Epidermal melanocyte (primary cell): ENCODE data around the gene ALDH1L1.

ENCODE experiments used
- DNase-seq: peaks from one replicate; pipeline ENCODE4 v3.0.0; 2011; ENCODE audit warnings: low spot score; ENCODE audit not compliant: insufficient read length

ALDH1L1 gene

DNA sequence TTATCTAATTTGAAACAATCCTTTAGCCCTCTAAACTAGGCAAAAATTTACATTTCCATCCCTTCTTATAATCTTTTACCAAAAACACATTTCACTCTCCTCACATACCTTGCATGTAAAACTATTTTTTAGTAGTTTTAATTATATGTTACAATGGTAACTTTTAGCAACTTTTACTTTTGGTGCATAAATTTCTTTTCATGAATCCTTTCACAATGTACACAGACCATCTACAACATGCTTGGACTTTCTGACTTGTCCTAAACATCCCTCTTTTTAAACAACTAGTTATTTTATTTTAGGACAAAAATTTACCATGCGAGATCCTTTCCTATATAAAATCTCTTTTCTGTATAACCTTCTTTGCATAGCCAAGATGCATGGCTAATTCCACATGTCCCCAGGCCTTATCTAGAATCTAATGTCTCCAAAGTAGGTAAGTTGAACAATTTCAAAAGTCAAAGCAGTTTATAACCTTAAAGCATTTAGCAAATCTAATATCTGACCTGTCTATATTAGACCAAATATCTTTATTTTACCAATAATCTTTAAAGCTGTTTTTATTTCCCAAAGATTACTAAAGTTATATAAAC lies 14.4 kb upstream of the ALDH1L1 start:
- DNase-seq: no peak

DNA sequence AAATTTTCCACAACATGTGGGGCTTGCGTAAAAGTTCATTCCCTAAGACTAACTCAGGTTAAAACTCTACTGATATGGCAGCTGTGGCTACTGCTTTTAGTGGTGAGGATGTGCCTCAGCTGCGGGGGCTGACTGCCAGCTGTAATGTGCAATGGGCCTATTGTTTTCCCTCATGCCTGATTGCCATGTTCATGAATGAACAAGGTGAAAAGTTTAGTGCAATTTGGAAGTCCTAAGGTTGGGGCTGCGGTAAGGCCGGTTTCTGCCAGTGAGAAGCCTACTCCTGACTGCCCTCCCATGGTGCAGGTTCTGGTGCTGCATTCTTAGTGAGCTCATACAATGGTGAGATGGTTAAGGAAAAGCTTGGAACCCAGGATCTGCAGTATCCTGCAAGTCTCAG lies 10.9 kb upstream of the ALDH1L1 start:
- DNase-seq: no peak

DNA sequence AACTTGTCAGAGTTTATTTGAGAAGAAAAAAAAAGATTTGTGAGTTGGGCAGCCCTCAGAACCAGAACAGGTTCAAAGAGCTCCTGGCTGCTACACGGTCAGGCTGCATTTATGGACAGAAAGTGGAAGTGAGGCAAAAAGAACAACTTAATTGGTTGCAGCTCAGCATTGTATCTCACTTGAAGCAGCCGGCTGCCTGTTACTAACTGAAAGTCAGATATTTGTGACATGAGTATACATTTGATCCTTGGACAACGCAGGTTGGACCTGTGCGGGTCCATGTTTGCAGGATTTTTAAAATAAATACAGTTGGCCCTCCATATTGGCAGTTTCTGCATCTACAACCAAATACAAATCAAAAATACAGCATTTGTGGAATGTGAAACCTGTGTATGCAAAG lies 7.5 kb upstream of the ALDH1L1 start:
- no peak for DNase-seq

DNA sequence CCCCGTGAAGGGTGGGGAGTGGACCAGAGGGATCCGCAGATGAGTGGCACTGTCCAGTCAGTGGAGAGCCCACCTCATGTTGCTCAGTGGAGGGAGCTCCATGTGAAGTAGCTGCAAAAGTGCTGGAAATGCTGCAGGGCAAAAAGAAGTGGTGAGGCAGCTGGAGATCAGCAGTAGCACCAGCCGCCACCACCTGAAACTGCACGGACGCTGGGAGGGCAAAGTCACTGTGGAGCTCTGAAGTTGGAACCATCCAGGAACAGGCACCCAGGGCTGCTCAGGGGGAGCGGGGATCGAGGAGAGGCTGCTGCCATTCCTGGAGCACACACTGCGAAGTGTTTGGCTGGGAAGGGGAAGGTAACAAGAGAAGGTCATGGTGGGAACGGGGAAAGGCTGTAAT lies 6.4 kb upstream of the ALDH1L1 start:
- DNase-seq: no peak

DNA sequence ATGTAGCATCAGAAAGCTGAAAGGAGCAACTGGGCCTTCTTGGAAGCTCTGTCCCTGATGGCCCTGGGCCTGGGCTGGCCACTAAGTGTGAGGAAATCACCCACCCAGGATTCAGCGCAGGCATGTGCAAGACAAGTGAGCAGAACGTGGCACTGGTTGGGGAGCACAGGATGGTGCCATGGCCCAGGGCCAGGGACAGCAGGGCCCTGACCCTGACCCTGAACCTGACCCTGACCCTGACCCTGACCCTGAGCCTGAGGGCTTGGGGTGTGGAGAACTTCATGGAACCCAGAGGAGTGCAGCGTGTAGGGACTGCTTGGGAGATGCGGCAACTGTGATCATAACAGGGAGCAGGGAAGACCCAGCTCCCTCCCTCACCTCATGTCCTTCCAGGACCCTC lies 5.9 kb upstream of the ALDH1L1 start:
- DNase-seq: no peak

DNA sequence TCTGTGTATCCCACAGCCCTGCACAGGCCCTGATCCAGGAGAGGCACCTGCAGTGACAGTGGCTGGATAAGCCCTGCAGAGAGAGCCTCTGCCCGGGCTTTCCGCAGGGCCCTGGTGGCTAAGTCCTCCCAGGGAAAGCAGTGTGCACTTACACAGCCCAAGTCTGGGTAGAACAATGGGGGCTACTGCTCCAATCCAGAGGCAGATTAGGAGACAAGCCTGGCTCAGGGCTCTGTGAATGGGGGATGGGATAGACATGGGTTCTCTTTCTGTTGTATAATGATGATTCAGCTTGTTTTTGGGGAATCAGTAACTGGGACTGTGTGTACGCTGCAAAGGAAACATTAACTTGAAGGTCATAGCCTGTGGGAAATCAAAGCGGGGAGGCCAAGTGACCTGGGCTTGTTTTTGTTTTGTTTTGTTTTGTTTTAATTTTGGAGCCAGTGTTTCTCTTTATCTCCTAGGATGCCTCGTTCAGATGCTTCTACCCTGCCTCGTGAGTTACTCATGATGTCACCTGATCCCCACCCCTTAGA lies 4.1 kb upstream of the ALDH1L1 start:
- DNase-seq: no peak

DNA sequence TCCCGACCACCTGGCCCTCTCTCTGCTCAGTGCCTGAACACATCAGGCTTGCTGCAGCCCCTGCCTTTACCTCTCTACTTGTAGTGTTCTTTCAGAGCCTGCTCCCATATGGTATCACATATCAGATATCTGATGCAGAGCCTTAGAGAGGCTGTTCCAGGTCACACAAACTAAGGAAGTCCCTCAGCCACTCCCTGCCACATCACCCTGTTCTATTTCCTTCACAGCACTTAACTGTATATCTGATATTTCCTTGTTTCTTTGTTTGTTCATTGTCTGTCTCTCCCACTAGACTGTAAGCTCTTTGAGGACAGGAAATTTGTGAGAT lies 976 bp upstream of the ALDH1L1 start:
- DNase-seq: no peak

DNA sequence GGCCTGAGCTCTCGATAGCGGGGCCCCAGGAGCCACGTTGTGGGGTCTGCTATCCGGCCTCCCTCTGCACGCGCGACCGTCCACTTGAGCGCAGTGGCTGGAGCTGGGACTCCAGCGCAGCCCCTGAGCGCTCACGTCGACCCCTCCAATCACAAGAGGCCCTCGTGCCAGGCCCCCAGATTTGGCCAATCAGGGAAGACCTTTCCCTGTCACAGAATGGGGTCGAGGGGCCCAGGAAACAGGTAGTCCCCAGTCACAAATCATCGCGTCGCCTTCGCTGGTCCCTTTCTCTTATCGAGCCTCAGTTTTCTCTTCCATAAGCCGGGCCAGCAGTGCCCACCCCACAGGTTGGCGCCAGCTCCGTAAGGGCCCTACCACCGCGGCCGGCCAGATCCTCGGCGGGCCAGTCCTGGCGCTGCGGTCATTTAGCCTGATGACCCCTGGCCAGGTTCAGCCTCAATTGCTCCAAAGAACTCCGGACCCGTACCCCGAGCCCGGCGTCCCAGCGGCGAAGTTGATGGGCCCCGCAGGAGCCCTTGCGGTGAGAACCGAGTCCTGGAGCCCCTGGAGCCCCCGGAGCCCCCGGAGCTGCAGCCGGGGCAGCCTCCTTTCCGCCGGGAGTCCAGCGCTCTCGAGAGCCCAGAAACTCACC lies 435 bp downstream of the ALDH1L1 start:
- DNase-seq: no peak

DNA sequence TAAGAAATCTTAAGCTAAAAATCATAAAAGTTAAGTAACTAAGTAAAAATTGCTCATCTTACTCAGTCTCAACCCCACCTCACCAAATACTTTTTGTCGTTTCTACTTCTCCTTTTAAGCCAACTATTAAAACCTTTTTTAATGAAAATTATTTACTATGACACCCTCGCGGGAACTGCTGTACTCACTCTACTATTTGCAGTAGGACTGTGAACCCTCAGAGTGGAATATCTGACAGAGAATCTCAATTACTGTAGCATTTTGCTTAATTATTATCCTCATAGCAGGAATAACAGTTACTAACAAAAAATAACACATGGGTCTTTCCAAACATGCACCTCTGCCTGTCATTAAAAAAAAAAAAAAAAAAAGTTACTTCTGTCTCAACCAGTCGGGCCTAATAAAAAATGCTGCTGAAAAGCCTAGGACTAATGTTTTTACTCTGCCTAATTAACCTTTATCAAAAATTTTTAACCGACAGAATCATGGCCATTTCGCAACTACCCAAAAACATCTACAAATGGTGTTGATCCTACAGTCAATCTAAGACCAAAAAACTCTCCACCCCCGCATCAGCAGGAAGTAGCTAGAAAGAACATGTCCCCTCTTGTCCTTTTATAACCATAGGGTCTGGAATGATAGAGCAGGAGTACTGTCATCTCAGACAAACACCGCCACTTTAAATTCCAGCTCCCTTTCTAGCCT lies 10.2 kb downstream of the ALDH1L1 start:
- no peak for DNase-seq

DNA sequence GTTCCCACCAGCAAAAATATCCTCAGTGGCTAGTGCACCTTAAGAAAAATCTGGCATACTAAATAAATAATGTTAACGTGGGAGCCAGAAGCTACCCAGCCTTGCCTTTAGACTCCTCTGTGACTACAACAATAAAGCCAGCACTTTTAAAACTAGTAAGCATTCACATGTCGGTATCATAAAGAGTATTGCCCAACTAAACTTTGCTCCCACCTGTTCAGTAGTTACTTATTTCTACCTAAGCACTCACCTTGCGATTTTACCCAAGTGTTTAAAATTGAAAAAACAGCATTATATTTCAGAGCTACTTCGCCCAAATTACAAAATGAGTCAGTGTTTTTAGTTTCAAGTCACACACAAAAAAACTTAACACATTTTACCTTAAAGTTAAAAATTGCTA lies 12.8 kb downstream of the ALDH1L1 start:
- no peak for DNase-seq

DNA sequence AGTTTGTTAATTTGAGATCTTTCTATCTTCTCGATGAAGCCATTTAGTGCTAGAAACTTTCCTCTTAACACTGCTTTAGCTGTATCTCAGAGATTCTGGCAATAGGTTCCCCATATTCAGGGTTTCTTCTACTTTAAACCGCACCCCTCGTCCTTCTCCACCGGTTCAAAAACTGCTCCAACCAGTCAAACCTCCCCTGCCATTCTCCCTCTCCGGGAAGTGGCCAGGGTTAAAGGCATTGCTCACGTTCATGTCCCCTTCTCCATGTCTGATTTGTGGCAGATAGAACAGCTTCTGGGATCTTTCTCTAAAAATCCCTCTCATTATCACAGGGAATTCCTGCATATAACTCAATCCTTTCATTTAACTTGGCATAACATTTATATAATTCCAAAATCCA lies 14.4 kb downstream of the ALDH1L1 start:
- DNase-seq: no peak

DNA sequence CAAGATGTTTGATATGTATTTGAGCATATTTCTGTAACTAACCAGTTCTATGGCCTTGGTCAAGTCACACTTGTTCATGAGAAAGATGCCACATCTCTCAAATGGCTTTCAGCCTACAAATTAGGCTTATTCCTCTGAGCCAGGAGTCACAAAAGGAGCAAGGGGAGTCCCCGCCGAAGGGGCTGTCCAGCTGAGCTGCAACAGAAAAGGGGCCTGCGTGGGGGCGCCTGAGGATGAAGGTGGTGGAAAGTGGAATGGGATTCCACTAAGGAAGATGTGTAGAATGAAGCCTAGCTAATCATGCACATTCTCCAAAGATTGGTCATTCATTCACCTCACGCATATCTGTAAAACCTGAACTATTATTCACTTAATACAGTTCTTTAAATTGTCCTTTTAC lies 19.1 kb downstream of the ALDH1L1 start:
- DNase-seq: no peak

DNA sequence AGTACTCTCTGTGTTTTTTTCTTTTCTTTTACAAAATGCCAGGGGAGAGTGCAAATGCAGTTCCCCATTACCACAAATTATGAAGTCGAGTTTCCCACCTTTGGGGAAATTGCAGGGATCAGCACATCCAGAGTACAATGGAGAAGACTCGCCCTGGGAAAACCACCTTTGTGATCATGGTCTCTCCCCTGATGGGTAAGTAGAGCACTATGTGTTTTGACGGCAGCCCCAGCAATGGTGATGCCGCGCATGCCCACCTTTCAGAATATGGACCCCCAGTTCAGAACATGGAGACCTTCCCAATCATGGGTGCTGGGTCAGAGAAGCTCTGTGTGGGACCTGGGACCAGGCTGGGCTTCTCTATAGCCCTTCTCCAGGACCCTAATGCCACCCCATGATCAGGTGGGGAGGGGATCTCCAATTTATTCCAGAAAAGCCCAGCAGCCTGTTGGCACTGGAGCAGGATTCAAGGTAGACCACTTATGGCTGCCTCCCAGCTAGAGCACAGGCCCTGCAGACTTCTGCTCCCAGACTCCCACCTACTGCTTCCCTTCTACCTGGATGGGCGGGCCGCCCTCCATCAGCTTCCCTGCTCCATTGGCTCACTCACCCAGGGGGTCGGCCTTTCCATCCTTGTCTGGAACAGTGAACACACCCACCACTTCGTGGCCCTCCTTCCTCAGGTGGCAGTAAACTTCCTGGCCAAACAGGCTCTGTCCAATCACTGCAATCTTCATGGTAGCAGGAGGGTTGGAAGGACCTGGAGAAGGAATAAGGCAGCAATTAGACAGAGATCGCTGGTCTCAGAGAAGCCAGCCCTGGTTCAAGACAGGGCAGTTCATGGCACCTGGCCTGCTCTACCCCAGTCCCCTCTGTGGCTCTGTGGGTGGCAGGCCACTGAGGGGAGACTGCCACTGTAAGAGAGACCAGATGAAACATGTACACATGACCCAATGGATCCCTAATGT lies 19.9 kb downstream of the ALDH1L1 start:
- no peak for DNase-seq

DNA sequence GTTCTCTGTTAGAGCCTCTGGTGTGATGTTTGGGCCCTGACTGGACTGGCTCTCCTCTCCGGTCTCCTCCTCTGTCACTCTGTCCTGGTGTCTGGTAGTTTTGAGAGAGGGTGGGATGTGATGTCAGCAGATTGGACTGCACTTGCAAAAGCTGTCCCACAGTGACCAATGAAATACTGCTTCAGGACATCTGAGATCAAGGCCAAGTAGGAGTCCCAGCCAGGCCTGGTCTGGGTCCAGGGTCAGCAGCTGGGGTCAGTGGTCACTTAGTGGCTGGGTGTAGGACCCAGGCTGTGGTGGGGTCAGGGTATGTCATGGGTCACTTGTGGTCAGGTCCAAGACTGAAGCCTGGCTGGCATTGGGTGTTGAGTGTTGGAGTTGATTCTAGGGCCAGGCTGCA lies 20.9 kb downstream of the ALDH1L1 start:
- no peak for DNase-seq

DNA sequence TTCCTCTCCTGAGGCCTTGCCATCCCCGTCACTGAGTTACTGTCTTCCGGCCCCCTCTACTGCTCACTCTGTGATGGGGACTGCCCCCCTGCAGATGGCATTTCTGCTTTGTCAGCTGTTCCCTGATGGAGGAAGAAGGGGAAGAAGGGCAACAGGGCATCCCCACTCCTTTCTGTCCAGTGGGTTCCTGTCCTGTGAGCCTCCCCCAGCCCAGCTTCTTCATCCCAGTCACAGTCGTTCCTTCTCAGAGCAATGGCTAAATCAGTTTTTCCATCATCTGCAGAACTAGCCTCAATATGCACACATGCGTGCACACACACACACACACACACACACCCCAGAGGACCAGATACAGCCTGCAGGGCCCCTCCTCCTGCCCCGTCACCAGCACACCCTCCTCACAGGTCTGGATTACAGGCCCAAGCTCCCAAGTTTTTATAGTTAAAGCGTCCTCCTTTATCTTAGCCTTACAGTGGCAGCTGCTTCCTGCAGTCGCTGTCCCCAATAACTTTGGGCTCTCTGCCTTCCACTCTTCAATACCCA lies 21.4 kb downstream of the ALDH1L1 start:
- no peak for DNase-seq

DNA sequence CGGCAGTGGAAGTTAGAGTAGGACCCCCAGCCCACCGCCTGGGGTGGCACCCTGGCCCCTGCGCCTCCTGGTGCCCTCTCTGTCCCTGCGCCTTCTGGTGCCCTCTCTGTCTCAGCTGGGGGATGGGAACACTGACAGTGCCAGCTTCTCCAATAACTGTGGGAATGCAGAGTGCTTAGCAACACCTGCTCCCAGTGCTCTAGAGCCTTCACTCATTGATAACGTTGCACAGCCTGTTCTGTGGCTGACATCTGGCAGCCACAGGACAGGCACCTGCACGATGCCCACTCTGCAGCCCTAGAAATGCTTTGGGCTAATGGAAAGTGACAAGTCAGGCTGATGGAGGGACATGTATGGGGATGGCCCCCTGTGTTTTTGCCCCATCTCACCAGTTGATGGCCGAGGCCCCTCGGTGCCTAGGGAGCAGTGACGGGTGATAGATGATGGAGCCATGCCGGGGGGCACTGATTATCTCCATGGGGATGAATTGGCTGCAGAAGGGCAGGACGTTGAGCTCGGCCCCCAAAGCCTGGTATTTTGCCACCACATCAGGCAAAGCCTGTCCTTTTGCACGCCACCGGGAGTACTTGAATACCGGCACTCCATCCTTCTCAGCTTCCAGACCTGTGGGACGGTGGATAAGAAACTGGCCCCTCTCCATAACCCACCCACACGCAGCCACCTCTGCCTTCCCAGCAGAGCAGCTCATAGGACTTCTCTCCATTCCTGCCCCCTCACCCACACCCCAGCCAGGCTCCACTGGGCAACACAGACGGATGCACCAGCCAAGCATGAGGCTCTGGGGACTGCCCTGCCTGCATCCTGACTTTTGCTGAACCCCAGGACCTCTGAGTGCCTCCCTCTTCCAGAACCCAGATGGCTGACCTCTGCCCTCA lies 22.1 kb downstream of the ALDH1L1 start:
- no peak for DNase-seq

DNA sequence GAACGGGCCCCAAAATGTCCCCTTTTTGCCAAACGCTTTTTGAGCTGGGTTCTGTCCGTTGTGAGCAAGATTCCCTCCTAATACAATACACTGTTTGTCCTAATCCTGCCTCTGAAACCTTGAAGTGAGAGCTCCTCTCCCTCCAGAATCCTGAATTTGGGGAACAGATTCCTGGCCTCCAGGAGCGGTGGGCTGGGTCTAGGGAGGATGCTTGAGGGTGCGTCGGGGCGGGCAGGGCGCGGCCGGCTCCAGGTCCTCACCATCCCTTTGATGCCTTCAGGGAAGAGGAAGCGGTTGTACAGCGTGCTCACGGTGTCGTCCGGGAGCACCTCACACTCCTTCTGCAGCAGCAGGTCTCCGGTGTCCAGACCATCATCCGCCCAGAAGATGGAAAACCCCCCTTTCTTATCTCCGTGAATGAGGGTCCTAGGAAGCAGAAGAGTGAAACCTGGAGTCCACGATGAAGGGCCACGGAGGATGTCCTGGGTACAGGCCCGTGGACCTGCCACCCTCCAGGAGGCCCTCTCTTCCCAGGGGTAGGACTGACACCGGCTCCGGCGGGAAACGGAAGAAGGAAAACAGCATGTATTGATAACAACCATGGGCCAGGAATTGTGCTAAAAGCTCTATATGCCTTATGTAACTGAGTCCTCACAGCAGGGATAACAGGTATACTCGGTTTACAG lies 23.2 kb downstream of the ALDH1L1 start:
- DNase-seq: no peak

DNA sequence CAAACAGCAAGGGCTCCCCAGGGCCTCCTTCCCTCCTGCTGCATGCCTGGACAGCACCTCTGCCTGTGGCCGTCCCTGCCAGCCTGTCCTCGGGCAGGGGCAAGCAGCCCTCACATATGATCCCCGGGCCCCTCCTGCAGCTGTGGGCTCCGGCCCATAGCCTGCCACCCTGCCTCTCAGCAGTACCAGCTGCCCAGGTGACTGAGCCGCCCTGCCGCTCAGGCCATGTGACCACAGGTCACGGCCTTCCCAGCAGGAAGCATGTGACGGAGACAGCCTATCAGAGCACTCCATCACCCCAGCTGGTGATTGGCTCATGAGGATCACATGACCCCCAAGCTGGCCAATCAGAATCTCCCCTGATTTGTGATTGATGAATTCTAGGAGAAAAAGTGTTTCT lies 23.9 kb downstream of the ALDH1L1 start:
- no peak for DNase-seq

DNA sequence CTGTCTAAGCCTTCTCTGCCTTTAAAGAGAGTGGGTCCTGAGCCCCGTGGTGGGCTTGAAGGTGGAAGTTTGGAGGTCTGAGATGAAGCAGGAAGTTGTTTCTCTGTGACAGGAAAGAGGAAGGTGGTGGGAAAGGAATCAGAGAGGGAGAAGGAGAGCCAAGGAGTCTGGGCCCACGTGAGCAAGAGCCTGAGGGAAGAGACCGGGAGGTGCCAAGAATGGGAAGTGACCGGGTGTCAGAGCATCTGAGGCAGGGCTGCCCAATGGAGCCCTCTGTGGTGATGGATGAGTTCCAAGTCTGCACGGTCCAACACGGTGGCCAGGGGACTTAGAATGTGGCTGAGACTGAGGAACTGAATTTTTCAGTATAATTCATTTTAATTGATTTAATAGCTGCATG lies 24.6 kb downstream of the ALDH1L1 start:
- DNase-seq: no peak

DNA sequence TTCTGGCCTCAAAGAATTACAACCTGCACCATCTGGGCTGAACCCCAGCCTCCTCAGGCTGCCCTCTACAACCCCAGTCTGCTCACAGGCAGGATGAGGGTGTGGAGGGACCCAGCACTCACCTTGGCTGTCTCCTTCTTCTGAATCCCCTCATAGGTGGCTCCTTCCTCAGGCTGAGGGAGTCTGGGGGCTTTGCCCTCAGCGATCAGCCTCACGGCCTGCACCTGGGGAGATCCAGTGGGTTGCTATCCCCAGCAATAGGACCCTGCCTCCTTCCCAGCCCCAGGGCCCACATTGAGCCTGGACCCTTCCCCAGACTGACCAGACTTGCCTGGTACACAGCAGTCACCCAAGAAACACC lies 25.1 kb downstream of the ALDH1L1 start:
- DNase-seq: no peak
